Natural killer cell (primary cell): ENCODE data around the gene OLA1. TPM values are rescaled to one million over a fixed set of nuclear protein-coding genes. Genes with fewer than 3 reads are reported as not detected.

ENCODE experiments used
- ATAC-seq, 3 donors: fragments of 150-1000 bp in 2 of 3; fragments of 200-7000 bp in 1 of 3; cut with Tn5 transposase; 1 replicate in 1 of 3; 2 replicates in 2 of 3; pipeline ENCODE4 v1.10.0; 2021; ENCODE audit warnings: mild to moderate bottlenecking in 2 of 3, moderate library complexity in 2 of 3
- DNase-seq, 2 donors: peaks; one replicate each; pipeline versions ENCODE4 v3.0.0 to v3.0.0-alpha.2; 2013 to 2021; ENCODE audit warnings: mixed read lengths in 1 of 2
- H3K27ac ChIP-seq: one replicate; pipeline ENCODE4 v1.5.1; 2013; ENCODE audit warnings: mild to moderate bottlenecking, low read length
- H3K27me3 ChIP-seq: one replicate; pipeline ENCODE4 v1.6.1; 2013; ENCODE audit warnings: low read length; ENCODE audit not compliant: control insufficient read depth, insufficient read depth
- H3K36me3 ChIP-seq: one replicate; pipeline ENCODE4 v1.6.1; 2013; ENCODE audit warnings: low read length; ENCODE audit not compliant: control insufficient read depth, insufficient read depth
- H3K4me1 ChIP-seq: one replicate; pipeline ENCODE4 v1.6.1; 2013; ENCODE audit warnings: low read length; ENCODE audit not compliant: control insufficient read depth, insufficient read depth
- H3K4me3 ChIP-seq: one replicate; pipeline ENCODE4 v1.5.1; 2013; ENCODE audit warnings: low read length
- H3K9me3 ChIP-seq: one replicate; pipeline ENCODE4 v1.6.1; 2013; ENCODE audit warnings: low read length; ENCODE audit not compliant: control insufficient read depth, insufficient read depth
- H3K27ac Mint-ChIP-seq, 2 donors: one replicate each; pipeline ENCODE4 v1.8.0; 2022; ENCODE audit warnings: mild to moderate bottlenecking in 2 of 2, mixed read lengths in 2 of 2, moderate library complexity in 1 of 2
- H3K27me3 Mint-ChIP-seq, 2 donors: one replicate each; pipeline ENCODE4 v1.8.0; 2022; ENCODE audit warnings: low read depth in 2 of 2, mixed read lengths in 2 of 2
- H3K36me3 Mint-ChIP-seq: one replicate; pipeline ENCODE4 v1.8.0; 2022; ENCODE audit warnings: mixed read lengths
- H3K4me1 Mint-ChIP-seq, 2 donors: one replicate each; pipeline ENCODE4 v1.8.0; 2022; ENCODE audit warnings: mixed read lengths in 2 of 2
- H3K4me3 Mint-ChIP-seq: one replicate; pipeline ENCODE4 v1.8.0; 2022; ENCODE audit warnings: mild to moderate bottlenecking, moderate library complexity, mixed read lengths
- H3K9me3 Mint-ChIP-seq, 2 donors: one replicate each; pipeline ENCODE4 v1.8.0; 2022; ENCODE audit warnings: mixed read lengths in 2 of 2
- CTCF ChIP-seq: fragments of 200-600 bp; IDR thresholded peaks from one replicate; pipeline ENCODE4 v1.8.0; 2022; ENCODE audit warnings: antibody characterized with exemption
- WGBS: methylation state at CpG from one replicate; pipeline ENCODE4 v1.1.7; 2013; ENCODE audit warnings: missing lambda C conversion rate; ENCODE audit not compliant: insufficient coverage; 5-methylcytosine and 5-hydroxymethylcytosine counted together
- intact Hi-C: fragments of 100-400 bp; cut with micrococcal nuclease; formaldehyde crosslinking; loops from one replicate; pipeline ENCODE4 v1.14.2; 2022
- total RNA-seq, 4 donors: library from RNA; stranded (reverse); fragments of 120-200 nt in 1 of 4; gene quantifications; one replicate each; pipeline versions ENCODE4 v1.2.3 to v1.2.4, GENCODE V29; 2013 to 2022

The OLA1 gene
- total RNA-seq, 3 donors from 2014 or later (not counting 1 experiment from before 2014, with no cell fraction given) = 42.3 to 45.9 (median 43.9) TPM

GRCh38 chr2:174245065-174245464 is 3.3 kb downstream of the OLA1 start:
- intact Hi-C loops = no loop called here
- Histone ChIP-seq H3K4me1 (peaks cover 13% of the 10 kb centered on the region), H3K27ac (no peak overlapping the region), H3K27me3 (no peaks in the 10 kb centered on the region), H3K36me3 (no peaks in the 10 kb centered on the region), H3K4me3 (no peak overlapping the region), H3K9me3 (no peaks in the 10 kb centered on the region)
- no peaks in the 10 kb centered on the region for H3K36me3 Mint-ChIP-seq
- H3K9me3 Mint-ChIP-seq = no peaks in the 10 kb centered on the region
- ATAC-seq (no peak), DNase-seq (no peak)
- peaks cover 19 to 29% of the 10 kb centered on the region in 2 donors for H3K4me1 Mint-ChIP-seq
- no peaks in the 10 kb centered on the region for H3K27me3 Mint-ChIP-seq
- H3K4me3 Mint-ChIP-seq = no peak overlapping the region
- TF ChIP-seq CTCF = no peak
- H3K27ac Mint-ChIP-seq = no peak overlapping the region
- WGBS = 100% methylated on average over 3 of the region's 3 CpGs

GRCh38 chr2:174243812-174244211 is 4.5 kb downstream of the OLA1 start:
- intact Hi-C loops = no loop called here
- 93% methylated on average over 3 of the region's 3 CpGs for WGBS
- no peak for ATAC-seq

GRCh38 chr2:174240097-174240496 is 8.2 kb downstream of the OLA1 start:
- Histone ChIP-seq H3K9me3 (no peaks in the 10 kb centered on the region), H3K4me3 (no peak overlapping the region), H3K4me1 (no peaks in the 10 kb centered on the region), H3K36me3 (no peaks in the 10 kb centered on the region), H3K27me3 (no peaks in the 10 kb centered on the region), H3K27ac (no peak overlapping the region)
- TF ChIP-seq CTCF = no peak
- DNase-seq = no peak
- Mint-ChIP-seq H3K4me3 (no peak overlapping the region), H3K4me1 (peaks cover 11 to 18% of the 10 kb centered on the region in 2 donors), H3K27me3 (no peaks in the 10 kb centered on the region), H3K36me3 (no peaks in the 10 kb centered on the region), H3K9me3 (no peaks in the 10 kb centered on the region), H3K27ac (no peak overlapping the region)
- intact Hi-C loops = no loop called here
- WGBS = 90% methylated on average over 1 of the region's 1 CpG
- no peak for ATAC-seq

More at GRCh38 chr2:174243812-174244211, 4.5 kb downstream of the OLA1 start:
- Histone ChIP-seq H3K27me3 (no peaks in the 10 kb centered on the region), H3K36me3 (no peaks in the 10 kb centered on the region), H3K4me3 (no peak overlapping the region), H3K9me3 (no peaks in the 10 kb centered on the region), H3K27ac (no peak overlapping the region), H3K4me1 (peaks cover 10% of the 10 kb centered on the region)
- Mint-ChIP-seq H3K36me3 (no peaks in the 10 kb centered on the region), H3K4me1 (peaks cover 18 to 28% of the 10 kb centered on the region in 2 donors), H3K27ac (no peak overlapping the region), H3K9me3 (no peaks in the 10 kb centered on the region), H3K27me3 (no peaks in the 10 kb centered on the region), H3K4me3 (no peak overlapping the region)
- DNase-seq = no peak
- no peak for TF ChIP-seq CTCF

- TF ChIP-seq CTCF = no peak
- Histone ChIP-seq H3K27me3 (no peaks in the 10 kb centered on the region), H3K36me3 (no peaks in the 10 kb centered on the region), H3K4me1 (no peaks in the 10 kb centered on the region), H3K27ac (no peak overlapping the region), H3K4me3 (no peak overlapping the region), H3K9me3 (no peaks in the 10 kb centered on the region)
- ATAC-seq (no peak), DNase-seq (no peak)
- Mint-ChIP-seq H3K27me3 (no peaks in the 10 kb centered on the region), H3K4me1 (peaks cover 11 to 23% of the 10 kb centered on the region in 2 donors), H3K4me3 (no peak overlapping the region), H3K27ac (no peak overlapping the region), H3K36me3 (no peaks in the 10 kb centered on the region), H3K9me3 (no peaks in the 10 kb centered on the region)
- intact Hi-C loops = no loop called here
- WGBS = 96% methylated on average over 3 of the region's 3 CpGs
Measured at GRCh38 chr2:174236429-174236828, 11.9 kb downstream of the OLA1 start.
